HepG2 (cell line): ENCODE results near the gene TAF9B. TPM values are rescaled to one million over a fixed set of nuclear protein-coding genes. Genes with fewer than 3 reads are reported as not detected.

Experiments used
- BRD4 ChIP-seq: sonication (generic); formaldehyde crosslinking; IDR thresholded peaks from 2 replicates; pipeline ENCODE4 v1.4.0; 2020; ENCODE audit warnings: missing genetic modification reagents
- DMAP1 ChIP-seq: IDR thresholded peaks from 2 replicates; pipeline ENCODE4 v1.6.1; 2016
- HNRNPL ChIP-seq: fragments of 200-400 bp; formaldehyde crosslinking; IDR thresholded peaks from 2 replicates; pipeline ENCODE4 v1.6.1; 2017; ENCODE audit warnings: mild to moderate bottlenecking, low read depth, low read length
- HOXA5 ChIP-seq: sonication (generic); formaldehyde crosslinking; IDR thresholded peaks from 2 replicates; pipeline ENCODE4 v1.4.0; 2020; ENCODE audit warnings: missing genetic modification reagents
- MEIS1 ChIP-seq: sonication (generic); formaldehyde crosslinking; IDR thresholded peaks from 2 replicates; pipeline ENCODE4 v1.9.0; 2021; ENCODE audit warnings: mild to moderate bottlenecking, missing genetic modification reagents, moderate library complexity, borderline replicate concordance
- MEIS2 ChIP-seq: sonication (generic); formaldehyde crosslinking; IDR thresholded peaks from 2 replicates; pipeline ENCODE4 v1.9.0; 2021; ENCODE audit warnings: mild to moderate bottlenecking, missing genetic modification reagents
- RAD51 ChIP-seq: fragments of 450-650 bp; IDR thresholded peaks from 2 replicates; pipeline ENCODE4 v1.6.1; 2016; ENCODE audit warnings: borderline replicate concordance
- REL ChIP-seq: sonication (generic); formaldehyde crosslinking; conservative IDR thresholded peaks from 2 replicates; pipeline ENCODE4 v1.8.0; 2022; ENCODE audit warnings: mild to moderate bottlenecking, missing genetic modification reagents, moderate library complexity
- REST ChIP-seq, 2 experiments: IDR thresholded peaks; 2 replicates each; pipeline ENCODE4 v1.6.1; 2011 to 2012; ENCODE audit warnings: low read length in 2 of 2, borderline replicate concordance in 1 of 2, low read depth in 1 of 2, mild to moderate bottlenecking in 1 of 2, moderate library complexity in 1 of 2
- TERF1 ChIP-seq: sonication (generic); formaldehyde crosslinking; IDR thresholded peaks from 2 replicates; pipeline ENCODE4 v1.8.0; 2022; ENCODE audit warnings: mild to moderate bottlenecking, missing genetic modification reagents, moderate library complexity
- ZBTB10 ChIP-seq: sonication (generic); formaldehyde crosslinking; IDR thresholded peaks from 2 replicates; pipeline ENCODE4 v1.4.0; 2020; ENCODE audit warnings: missing genetic modification reagents, borderline replicate concordance
- ZNF281 ChIP-seq: sonication (generic); formaldehyde crosslinking; IDR thresholded peaks from 2 replicates; pipeline ENCODE4 v1.4.0; 2020; ENCODE audit warnings: missing genetic modification reagents, borderline replicate concordance
- ZNF282 ChIP-seq: fragments of 450-650 bp; IDR thresholded peaks from 2 replicates; pipeline ENCODE4 v1.6.1; 2018; ENCODE audit not compliant: partially characterized antibody
- ZNF781 ChIP-seq: sonication (generic); formaldehyde crosslinking; IDR thresholded peaks from 2 replicates; pipeline ENCODE4 v1.5.1; 2020; ENCODE audit warnings: borderline replicate concordance, mild to moderate bottlenecking, missing genetic modification reagents; ENCODE audit errors: not compliant biosample characterization
- ZNF784 ChIP-seq: sonication (generic); formaldehyde crosslinking; IDR thresholded peaks from 2 replicates; pipeline ENCODE4 v1.5.1; 2020; ENCODE audit warnings: missing genetic modification reagents, mild to moderate bottlenecking, borderline replicate concordance
- polyA plus RNA-seq, 8 experiments: library from polyadenylated mRNA; depleted of rRNA in 3 of 8; stranded (reverse) in 7 of 8; unstranded in 1 of 8; fragments of >200 nt; fragmentation: Illumina TruSeq in 4 of 8; extraction: Trizol in 4 of 8; gene quantifications; 2 replicates each; pipeline versions ENCODE4 v1.2.1 to v1.2.3, GENCODE V29; 2011 to 2016; ENCODE audit warnings: low read depth in 4 of 8, missing spikeins in 1 of 8, mixed read lengths in 1 of 8; ENCODE audit not compliant: insufficient read depth in 1 of 8
- total RNA-seq, 5 experiments: library from RNA; depleted of rRNA; stranded (reverse); fragments of >200 nt; fragmentation: Illumina TruSeq; extraction: Trizol; gene quantifications; 2 replicates each; pipeline ENCODE4 v1.2.3, GENCODE V29; 2016; ENCODE audit warnings: low read depth in 1 of 5

Gene TAF9B
- total and polyA plus RNA-seq, 2 of the 13 experiments (the other 11 are each of a cell fraction or from before 2014, with no cell fraction given), result 10.8 to 15.2 TPM

GRCh38 chrX:78103623-78104446 is 35.6 kb downstream of the TAF9B start, which contains the start of gene PGK1 (continued):
- TF ChIP-seq ZNF281 (no peak), ZNF784 (CRISPR knock-in tag) (no peak; the same call in 1 of the 2 replicates), BRD4 (CRISPR knock-in tag) (no peak), ZNF781 (peak; percentile 63), REL (CRISPR knock-in tag) (peak; percentile 58; the same call in 1 of the 2 replicates), ZNF282 (no peak), HNRNPL (no peak), ZBTB10 (CRISPR knock-in tag) (no peak), DMAP1 (CRISPR knock-in tag) (peak; percentile 79), RAD51 (no peak), REST (IDR thresholded peaks at IDR 0.05; ENCODE audit: borderline replicate concordance in 1 of 2, low read depth in 1 of 2, low read length in 2 of 2) (no peak), MEIS2 (CRISPR knock-in tag) (no peak), HOXA5 (CRISPR knock-in tag) (0 out of 2 replicates have a peak, but pooled peaks have one; percentile 70), MEIS1 (CRISPR knock-in tag) (no peak; the same call in none of the 2 replicates), TERF1 (CRISPR knock-in tag) (no peak)
